ENCODE results near the gene BTG2. TPM values are rescaled to one million over a fixed set of nuclear protein-coding genes. Genes with fewer than 3 reads are reported as not detected.

The BTG2 gene
- total RNA-seq, 4 donors from 2014 or later = 41.9 to 82.1 (median 51.9) TPM

GRCh38 chr1:203301331-203301668 lies 4.0 kb upstream of the BTG2 start:
- no peaks in the 10 kb centered on the region for H3K9me3 ChIP-seq
- peaks cover 0 to 5% of the 10 kb centered on the region in 2 donors for H3K36me3 ChIP-seq
- H3K27ac ChIP-seq = no peak overlapping the region
- H3K27me3 ChIP-seq = no peaks in the 10 kb centered on the region
- H3K4me3 ChIP-seq (replicated peaks in 1 of 3) = no peak overlapping the region
- no peak for TF ChIP-seq POLR2A (IDR thresholded peaks at IDR 0.05)
- no peak for TF ChIP-seq CTCF (IDR thresholded peaks at IDR 0.05)
- H3K4me1 ChIP-seq = peaks cover 4 to 8% of the 10 kb centered on the region in 2 donors
- DNase-seq = no peak
- intact Hi-C loops (cut with DNase I) = no loop called here

- DNase-seq = no peak
- intact Hi-C loops (cut with DNase I) = no loop called here
- no peak overlapping the region for H3K4me3 ChIP-seq (replicated peaks in 1 of 3)
- TF ChIP-seq CTCF (IDR thresholded peaks at IDR 0.05) = no peak
- TF ChIP-seq POLR2A (IDR thresholded peaks at IDR 0.05) = no peak
- H3K9me3 ChIP-seq = no peaks in the 10 kb centered on the region
- peaks cover 11 to 14% of the 10 kb centered on the region in 2 donors for H3K4me1 ChIP-seq
- H3K27ac ChIP-seq = no peak overlapping the region
- 88 to 93% methylated on average over 7 of the region's 7 CpGs for WGBS, 2 donors
- no peaks in the 10 kb centered on the region for H3K27me3 ChIP-seq
- H3K36me3 ChIP-seq = peaks cover 0 to 12% of the 10 kb centered on the region in 2 donors
These were observed 2.9 kb upstream of the BTG2 start for GRCh38 chr1:203302456-203302855.

GRCh38 chr1:203302894-203303293 lies 2.4 kb upstream of the BTG2 start:
- TF ChIP-seq POLR2A (IDR thresholded peaks at IDR 0.05) (no peak), CTCF (IDR thresholded peaks at IDR 0.05) (no peak)
- H3K36me3 ChIP-seq = peaks cover 0 to 16% of the 10 kb centered on the region in 2 donors
- no peaks in the 10 kb centered on the region for H3K9me3 ChIP-seq
- no peak for DNase-seq
- 90 to 97% methylated on average over 3 of the region's 3 CpGs for WGBS, 2 donors
- H3K27ac ChIP-seq = no peak overlapping the region
- no peak overlapping the region for H3K4me3 ChIP-seq (replicated peaks in 1 of 3)
- no peaks in the 10 kb centered on the region for H3K27me3 ChIP-seq
- intact Hi-C loops (cut with DNase I) = no loop called here
- peaks cover 15 to 19% of the 10 kb centered on the region in 2 donors for H3K4me1 ChIP-seq

- TF ChIP-seq POLR2A (IDR thresholded peaks at IDR 0.05) = no peak
- no peak for TF ChIP-seq CTCF (IDR thresholded peaks at IDR 0.05)
- H3K4me3 ChIP-seq (replicated peaks in 1 of 3) = peak overlapping the region in 1 of 3 donors; percentile 22
- no peak for DNase-seq
- intact Hi-C loops (cut with DNase I) = no loop called here
- no peaks in the 10 kb centered on the region for H3K9me3 ChIP-seq
- peaks cover 27 to 34% of the 10 kb centered on the region in 2 donors for H3K4me1 ChIP-seq
- peaks cover 0 to 29% of the 10 kb centered on the region in 2 donors for H3K36me3 ChIP-seq
- H3K27ac ChIP-seq = peak overlapping the region; percentile 51 to 89 (median 87)
- no peaks in the 10 kb centered on the region for H3K27me3 ChIP-seq
- 88 to 94% methylated on average over 9 of the region's 9 CpGs for WGBS, 2 donors
These were observed 864 bp upstream of the BTG2 start for GRCh38 chr1:203304391-203304918.

GRCh38 chr1:203305809-203306088 lies 430 bp downstream of the BTG2 start:
- Histone ChIP-seq H3K4me3 (replicated peaks in 1 of 3) (peak overlapping the region; percentile 88 to 99 (median 96)), H3K4me1 (peaks cover 27 to 47% of the 10 kb centered on the region in 2 donors), H3K36me3 (peaks cover 0 to 37% of the 10 kb centered on the region in 2 donors), H3K27ac (peak overlapping the region; percentile 99 to 100 (median 99)), H3K9me3 (no peaks in the 10 kb centered on the region), H3K27me3 (no peaks in the 10 kb centered on the region)
- no CpG with 5 or more reads among the region's 21 CpGs for WGBS, 2 donors
- intact Hi-C loops (cut with DNase I) = no loop called here
- no peak for DNase-seq
- TF ChIP-seq POLR2A (IDR thresholded peaks at IDR 0.05) (no peak), CTCF (IDR thresholded peaks at IDR 0.05) (no peak)

Data from thyroid gland (tissue), 4 donors.